Effector CD4-positive, alpha-beta T cell (primary cell): ENCODE data around the gene NPLOC4.
"Not testable (repeated sequence)": the region's sequence is repeated elsewhere in the genome, so short reads cannot be mapped to it uniquely, and the experiment has no call there.

Experiments used
- DNase-seq: peaks from one replicate; pipeline ENCODE4 v3.0.0-alpha.2; 2020

The NPLOC4 gene

GRCh38 chr17:81631482-81631881, 5.4 kb downstream of the NPLOC4 start:
- DNase-seq, result no peak

GRCh38 chr17:81630274-81630673, 6.6 kb downstream of the NPLOC4 start:
- no peak for DNase-seq

- no peak for DNase-seq
Observed at GRCh38 chr17:81621494-81622130, 15.3 kb downstream of the NPLOC4 start.

DNA sequence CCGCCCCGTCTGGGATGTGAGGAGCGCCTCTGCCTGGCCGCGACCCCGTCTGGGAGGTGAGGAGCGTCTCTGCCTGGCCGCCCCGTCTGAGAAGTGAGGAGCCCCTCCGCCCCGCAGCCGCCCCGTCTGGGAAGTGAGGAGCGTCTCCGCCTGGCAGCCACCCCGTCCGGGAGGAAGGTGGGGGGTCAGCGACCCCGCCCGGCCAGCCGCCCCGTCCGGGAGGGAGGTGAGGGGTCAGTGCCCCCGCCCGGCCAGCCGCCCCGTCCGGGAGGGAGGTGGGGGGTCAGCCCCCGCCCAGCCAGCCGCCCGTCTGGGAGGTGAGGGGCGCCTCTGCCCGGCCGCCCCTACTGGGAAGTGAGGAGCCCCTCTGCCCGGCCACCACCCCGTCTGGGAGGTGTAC, 18.6 kb downstream of the NPLOC4 start:
- not testable (repeated sequence) for DNase-seq

GRCh38 chr17:81616877-81617276, 20.0 kb downstream of the NPLOC4 start:
- no peak for DNase-seq

GRCh38 chr17:81615401-81615930, 21.4 kb downstream of the NPLOC4 start:
- no peak for DNase-seq

DNA sequence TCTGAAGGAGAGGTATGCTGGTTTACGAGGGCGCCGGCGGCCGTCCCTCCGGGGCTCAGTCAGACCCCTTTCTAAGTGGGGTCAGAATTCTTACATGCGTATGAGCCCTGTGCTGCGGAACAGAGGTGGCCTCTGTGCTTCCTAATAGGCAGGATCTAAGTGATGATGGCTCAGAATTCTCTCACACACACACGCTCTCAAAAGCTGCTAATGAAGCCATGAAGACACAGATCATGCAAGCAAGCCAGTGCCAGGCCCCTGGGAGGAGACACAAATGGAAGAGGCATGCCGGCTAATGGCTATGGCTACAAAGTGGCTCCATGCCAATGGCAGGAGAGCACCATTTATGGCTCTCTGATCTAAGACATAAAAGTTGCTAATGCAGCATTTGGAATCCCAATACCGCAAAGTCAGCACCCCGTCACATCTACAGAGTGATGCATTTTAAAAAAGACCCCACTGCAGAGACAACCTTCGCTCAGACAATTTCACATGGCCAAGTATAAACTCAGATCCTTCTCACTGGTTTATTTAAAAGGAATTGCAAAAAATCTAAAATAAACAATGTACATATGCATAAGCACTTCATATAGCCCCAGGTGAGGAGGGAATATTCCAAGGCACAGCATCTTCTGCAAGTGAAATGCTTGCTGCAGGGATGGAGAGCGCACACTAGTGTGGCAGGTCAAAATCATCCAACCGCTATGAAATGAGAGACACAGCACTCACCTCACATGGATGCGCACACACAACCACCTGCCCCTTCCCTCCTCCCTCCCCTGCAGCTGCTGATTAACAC, 24.5 kb downstream of the NPLOC4 start:
- DNase-seq, result no peak

DNA sequence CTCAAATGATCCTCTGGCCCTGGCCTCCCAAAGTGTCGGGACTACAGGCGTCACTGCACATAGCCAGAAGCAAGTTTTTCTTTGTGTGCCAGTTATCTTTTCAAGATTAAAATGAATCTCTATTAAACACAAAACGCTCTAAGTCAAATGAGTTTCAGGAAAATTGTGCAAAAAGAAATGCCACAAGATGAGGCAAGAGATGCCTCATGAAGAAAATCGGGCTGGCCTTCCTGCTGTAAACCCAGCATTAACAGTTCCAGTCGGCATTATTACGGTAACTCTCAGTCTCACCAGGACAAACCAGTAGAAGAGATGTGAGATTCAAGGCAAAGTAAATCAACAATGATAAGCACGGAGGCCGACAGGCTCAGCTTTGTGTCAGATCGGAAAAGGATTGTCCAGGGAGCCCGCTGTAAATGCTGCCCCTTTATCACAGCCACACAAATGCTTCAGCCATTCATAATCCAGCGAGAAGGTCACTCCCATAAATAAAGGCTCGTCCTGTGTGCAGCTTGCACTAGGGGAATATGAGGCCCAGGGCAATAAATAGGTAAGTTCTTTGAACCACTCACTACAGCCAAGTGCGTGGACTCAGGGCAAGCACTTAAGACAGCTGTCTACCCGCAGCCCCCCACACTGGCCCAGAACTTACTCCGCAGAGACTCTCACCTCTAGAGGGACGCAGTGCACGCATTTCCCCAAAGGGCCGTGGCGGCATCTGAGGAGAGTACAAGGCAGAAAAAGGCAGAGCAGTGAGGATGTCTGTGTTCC, 27.2 kb downstream of the NPLOC4 start:
- DNase-seq, result no peak

DNA sequence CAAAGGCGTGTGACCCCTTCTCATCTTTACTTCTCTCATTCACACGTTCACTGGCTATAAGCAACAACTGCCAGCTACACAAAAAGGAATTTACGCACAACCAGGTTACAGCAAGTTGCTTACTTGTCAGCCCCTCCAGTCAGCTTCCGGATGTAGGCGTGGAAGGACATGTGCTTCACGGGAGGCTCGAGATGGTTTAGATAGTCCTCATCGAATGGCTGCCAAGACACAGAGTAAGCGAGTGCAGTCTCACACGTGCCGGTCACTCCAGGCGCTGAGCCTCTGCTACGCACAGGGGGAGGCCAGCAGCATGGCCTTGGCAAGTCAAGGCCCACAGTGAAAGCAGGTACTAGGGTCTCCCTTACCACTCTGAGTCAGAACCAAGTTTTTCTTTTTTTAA, 28.3 kb downstream of the NPLOC4 start:
- no peak for DNase-seq

GRCh38 chr17:81608082-81608481, 28.8 kb downstream of the NPLOC4 start:
- DNase-seq, result no peak

GRCh38 chr17:81607431-81607830, 29.5 kb downstream of the NPLOC4 start:
- DNase-seq, result no peak

- DNase-seq, result no peak
Observed at GRCh38 chr17:81603846-81604610, 32.9 kb downstream of the NPLOC4 start.

DNA sequence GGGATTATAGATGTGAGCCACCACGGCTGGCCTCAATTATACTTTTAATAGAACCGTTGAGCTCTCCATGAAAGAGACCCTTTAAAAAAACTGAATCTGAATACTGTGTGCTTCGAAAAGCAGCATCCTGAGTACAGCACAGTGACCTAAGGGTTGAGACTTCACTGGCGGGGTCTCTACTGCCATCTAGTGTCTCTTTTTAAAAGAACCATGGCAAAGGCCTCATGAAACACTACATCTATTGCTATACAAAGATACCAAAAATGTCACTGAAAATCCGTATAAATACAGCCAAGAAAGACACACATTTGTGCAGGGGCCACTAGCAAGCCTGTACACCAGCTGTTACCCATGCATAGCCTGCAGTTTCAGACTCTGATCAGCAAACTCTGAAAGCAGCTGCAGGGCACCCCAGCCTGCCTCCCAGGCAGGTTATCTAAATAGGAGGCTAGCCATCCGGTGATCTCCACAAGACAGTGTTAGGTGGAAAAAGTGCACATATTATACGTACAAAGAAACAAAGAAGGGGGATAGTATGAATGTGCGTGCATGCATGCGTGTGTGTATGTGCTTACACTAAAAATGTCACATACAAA, 35.3 kb downstream of the NPLOC4 start:
- DNase-seq, result peak; percentile 29

GRCh38 chr17:81599719-81600486, 37.0 kb downstream of the NPLOC4 start:
- DNase-seq, result no peak

- DNase-seq, result no peak
Observed at GRCh38 chr17:81593105-81593871, 43.6 kb downstream of the NPLOC4 start.

- no peak for DNase-seq
Observed at GRCh38 chr17:81591971-81592370, 44.9 kb downstream of the NPLOC4 start.

DNA sequence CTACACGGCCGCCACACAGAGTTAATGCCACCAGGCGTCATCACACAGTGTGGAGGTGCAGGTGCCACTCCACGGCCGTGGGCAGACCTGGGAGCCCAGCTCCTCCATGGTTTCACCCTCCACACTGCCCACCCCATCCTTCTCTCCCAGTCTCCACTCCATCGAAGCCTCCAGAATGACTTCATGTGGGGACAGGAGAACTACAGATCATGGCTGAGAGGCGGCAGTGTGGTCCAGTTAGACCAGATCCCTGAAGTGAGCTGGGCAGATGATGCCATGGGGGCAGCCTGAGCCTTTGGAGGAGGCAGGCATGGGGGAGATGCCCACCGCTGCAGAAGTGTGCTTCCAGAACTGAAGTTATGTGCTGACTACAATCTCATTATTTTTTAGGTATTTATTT, 46.8 kb downstream of the NPLOC4 start:
- DNase-seq, result no peak

- no peak for DNase-seq
Observed at GRCh38 chr17:81589612-81590011, 47.3 kb downstream of the NPLOC4 start.

DNA sequence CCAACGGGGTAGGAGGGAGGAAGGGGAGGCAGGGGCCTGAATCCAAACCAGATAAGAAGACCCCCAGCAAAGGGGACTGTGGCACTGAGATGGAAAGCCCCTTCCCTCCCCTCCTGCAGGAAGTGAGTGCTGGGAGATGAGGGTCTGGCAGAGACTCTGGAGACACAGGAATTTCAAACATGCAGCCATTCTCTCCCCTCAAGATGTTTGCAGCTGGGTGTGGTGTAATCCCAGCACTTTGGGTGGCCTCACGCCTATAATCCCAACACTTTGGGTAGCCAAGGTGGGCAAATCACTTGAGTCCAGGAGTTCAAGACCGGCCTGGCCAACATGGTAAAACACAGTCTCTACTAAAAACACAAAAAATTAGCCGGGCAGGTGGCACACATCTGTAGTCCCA, 50.8 kb downstream of the NPLOC4 start:
- DNase-seq, result no peak

DNA sequence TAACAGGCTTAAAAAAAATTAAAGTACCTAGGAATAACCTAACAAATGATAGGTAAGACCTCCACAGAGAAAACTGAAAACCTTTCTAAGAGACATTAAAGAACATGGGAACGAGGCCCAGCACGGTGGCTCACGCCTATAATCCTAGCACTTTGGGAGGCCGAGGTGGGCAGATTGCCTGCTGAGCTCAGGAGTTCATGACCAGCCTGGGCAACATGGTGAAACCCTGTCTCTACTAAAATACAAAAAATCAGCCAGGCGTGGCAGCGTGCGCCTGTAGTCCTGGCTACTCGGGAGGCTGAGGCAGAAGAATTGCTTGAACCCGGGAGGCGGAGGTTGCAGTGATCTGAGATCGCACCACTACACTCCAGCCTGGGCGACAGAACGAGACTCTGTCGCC, 52.1 kb downstream of the NPLOC4 start:
- not testable (repeated sequence) for DNase-seq
